Left lung (tissue), 10 donors: Measurements from ENCODE around the gene ZCCHC3. TPM values are rescaled to one million over a fixed set of nuclear protein-coding genes. Genes with fewer than 3 reads are reported as not detected.

ENCODE experiments used
- ATAC-seq: fragments of 200-7000 bp; cut with Tn5 transposase; one replicate; pipeline ENCODE4 v1.9.1; 2020; ENCODE audit warnings: moderate library complexity
- DNase-seq, 4 donors: peaks; one replicate each; pipeline ENCODE4 v3.0.0-alpha.2; 2013 to 2020
- H3K27ac ChIP-seq, 2 donors: fragments of 200-600 bp; sonication (generic) in 1 of 2; one replicate each; pipeline versions ENCODE4 v1.5.0 to v1.8.0; 2020 to 2021
- H3K27me3 ChIP-seq, 2 donors: fragments of 200-600 bp; sonication (generic) in 1 of 2; one replicate each; pipeline versions ENCODE4 v1.5.0 to v1.8.0; 2020 to 2021
- H3K36me3 ChIP-seq, 2 donors: fragments of 200-600 bp; sonication (generic) in 1 of 2; one replicate each; pipeline versions ENCODE4 v1.5.0 to v1.8.0; 2020 to 2021
- H3K4me1 ChIP-seq, 2 donors: fragments of 200-600 bp; one replicate each; pipeline ENCODE4 v1.8.0; 2021
- H3K4me3 ChIP-seq, 2 donors: fragments of 200-600 bp; sonication (generic) in 1 of 2; one replicate each; pipeline versions ENCODE4 v1.5.0 to v1.8.0; 2020 to 2021; ENCODE audit warnings: mild to moderate bottlenecking in 1 of 2
- H3K9me3 ChIP-seq, 2 donors: fragments of 200-600 bp; sonication (generic) in 1 of 2; one replicate each; pipeline versions ENCODE4 v1.5.0 to v1.8.0; 2020 to 2021
- CTCF ChIP-seq, 2 donors: fragments of 200-600 bp; sonication (generic) in 1 of 2; IDR thresholded peaks; one replicate each; pipeline versions ENCODE4 v1.5.0 to v1.8.0; 2021; ENCODE audit warnings: antibody characterized with exemption in 2 of 2
- intact Hi-C, 2 donors: fragments of 100-400 bp; cut with DNase I; formaldehyde crosslinking; loops; one replicate each; pipeline versions ENCODE4 v1.11.2 to v1.14.2; 2022
- polyA plus RNA-seq, 6 donors: library from polyadenylated mRNA; unstranded; fragments of 120-200 nt; gene quantifications; one replicate each; pipeline ENCODE4 v1.2.1, GENCODE V29; 2013; ENCODE audit not compliant: insufficient read length in 6 of 6
- total RNA-seq, 2 donors: library from RNA; stranded (reverse); fragmentation: NEBNext Ultra II Directional; extraction: Animal tissue kit (Norgen Biotek cat#: 25700); gene quantifications; one replicate each; pipeline ENCODE4 v1.2.1, GENCODE V29; 2021
- donor health status: DM: no; HTN: yes; CAD: no.
- donor health status: DM: no; HTN: no; CAD: no.

The ZCCHC3 gene
- total and polyA plus RNA-seq, 8 donors = 11.5 to 50.5 (median 43.3) TPM

DNA sequence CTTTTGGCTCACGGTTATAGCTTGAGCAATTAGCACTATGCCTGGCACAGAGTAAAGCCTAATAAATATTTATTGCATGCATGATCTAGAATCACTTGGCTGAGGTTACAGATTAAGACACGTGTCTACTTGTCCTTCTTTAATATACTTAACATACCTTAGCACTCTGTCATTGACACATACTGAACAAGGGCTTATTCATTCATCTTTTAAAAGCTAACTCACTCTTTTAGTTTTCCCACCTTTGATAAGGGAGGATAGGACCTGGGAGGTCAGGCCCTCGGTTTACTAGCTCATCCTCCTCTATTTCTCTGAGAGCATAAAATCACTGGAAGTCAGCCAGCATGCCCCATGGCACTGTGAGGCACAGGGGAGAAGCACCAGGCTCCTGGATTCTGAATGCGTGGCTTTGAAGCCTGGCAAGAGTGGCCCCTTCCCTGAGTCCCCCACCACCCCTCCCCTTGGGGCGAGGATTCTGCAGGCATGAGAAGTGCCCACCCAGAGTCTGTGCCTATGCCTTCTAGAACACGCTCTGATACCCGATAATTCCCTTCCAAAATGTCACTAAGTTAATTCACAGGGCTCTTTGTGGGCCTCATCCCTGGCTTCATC, 11.2 kb downstream of the ZCCHC3 start:
- TF ChIP-seq CTCF (IDR thresholded peaks at IDR 0.05) = no peak
- no peak for DNase-seq
- Histone ChIP-seq H3K9me3 (no peaks in the 10 kb centered on the region), H3K4me3 (no peak overlapping the region), H3K27me3 (no peaks in the 10 kb centered on the region), H3K27ac (peak overlapping the region; percentile 8 to 94), H3K36me3 (no peaks in the 10 kb centered on the region), H3K4me1 (peaks cover 0 to 22% of the 10 kb centered on the region in 2 donors)
- no peak for ATAC-seq
- intact Hi-C loops = no loop called here

- intact Hi-C loops = no loop called here
- Histone ChIP-seq H3K9me3 (no peaks in the 10 kb centered on the region), H3K27me3 (no peaks in the 10 kb centered on the region), H3K27ac (peak overlapping the region; percentile 86 to 94), H3K4me3 (peak overlapping the region; percentile 36 to 42), H3K4me1 (peaks cover 0 to 22% of the 10 kb centered on the region in 2 donors), H3K36me3 (no peaks in the 10 kb centered on the region)
- DNase-seq = peak in 2 of 4 donors; percentile 65
- ATAC-seq = peak; percentile 52
- no peak for TF ChIP-seq CTCF (IDR thresholded peaks at IDR 0.05)
Observed at GRCh38 chr20:309306-309840, 12.0 kb downstream of the ZCCHC3 start.

DNA sequence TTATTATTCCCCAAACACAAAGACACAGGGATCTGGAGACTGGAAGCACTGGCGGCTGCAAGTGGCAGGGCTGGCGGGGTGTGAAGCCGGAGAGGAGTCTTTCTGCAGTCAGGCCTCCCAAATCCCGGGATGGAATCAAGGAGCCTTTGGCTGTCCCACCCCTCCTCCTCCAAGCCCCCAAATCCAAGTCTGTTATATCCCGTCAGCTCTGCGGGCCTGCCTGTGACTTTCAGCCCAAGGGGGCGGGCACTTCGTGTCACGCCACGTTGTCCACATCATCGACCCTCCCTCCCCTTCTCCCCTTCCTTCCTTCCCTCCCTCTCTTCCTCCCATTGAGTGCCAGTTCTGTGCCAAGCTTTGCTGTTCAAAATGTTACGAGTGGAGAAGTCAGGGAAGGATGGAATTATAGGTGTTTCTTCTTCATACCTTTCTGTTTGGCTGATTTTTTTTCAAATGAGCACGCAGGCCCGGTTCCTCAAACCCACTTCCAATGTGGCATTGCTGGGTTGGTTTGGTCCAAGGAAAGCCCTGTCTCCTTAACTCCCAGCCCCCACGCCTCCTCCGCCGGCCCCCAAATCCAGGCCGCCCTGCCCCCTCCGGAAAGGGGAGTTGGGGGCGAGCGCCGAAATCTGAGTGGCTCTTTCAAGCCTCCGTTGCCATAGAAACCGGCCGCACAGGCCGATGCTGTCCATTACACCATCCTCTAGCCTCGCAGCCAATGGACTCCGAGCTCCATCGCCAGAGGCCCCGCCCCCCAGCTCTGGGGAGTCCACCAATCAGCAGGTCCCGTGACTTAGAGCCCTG, 12.7 kb downstream of the ZCCHC3 start:
- no peak for TF ChIP-seq CTCF (IDR thresholded peaks at IDR 0.05)
- H3K4me3 ChIP-seq = peak overlapping the region; percentile 36 to 42
- H3K9me3 ChIP-seq = no peaks in the 10 kb centered on the region
- ATAC-seq (peak; percentile 98), DNase-seq (peak; percentile 94 to 100 (median 98))
- no peaks in the 10 kb centered on the region for H3K27me3 ChIP-seq
- intact Hi-C loops = no loop called here
- peak overlapping the region; percentile 86 to 94 for H3K27ac ChIP-seq
- no peaks in the 10 kb centered on the region for H3K36me3 ChIP-seq
- peaks cover 0 to 22% of the 10 kb centered on the region in 2 donors for H3K4me1 ChIP-seq

DNA sequence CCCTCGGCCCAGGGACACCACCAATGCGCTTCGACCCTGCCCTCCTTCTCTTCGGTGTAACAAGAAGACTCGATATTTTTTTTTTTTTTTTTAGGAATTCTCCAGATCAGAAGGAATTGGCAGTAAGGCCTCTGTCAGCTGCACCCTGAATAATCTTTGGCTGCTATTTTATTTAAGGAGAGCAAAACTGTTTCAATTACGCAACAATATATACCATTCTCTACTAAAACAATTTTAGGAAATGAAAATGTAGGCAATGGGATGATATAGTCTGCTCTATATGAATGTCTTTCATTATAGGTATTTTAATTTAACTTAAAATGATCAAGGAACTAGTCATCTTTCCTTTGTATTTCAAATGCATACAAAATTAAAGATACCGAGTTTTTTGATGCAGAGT, 13.3 kb downstream of the ZCCHC3 start:
- H3K4me3 ChIP-seq = peak overlapping the region in 1 of 2 donors; percentile 36
- DNase-seq = no peak

More for the DNA sequence above, 13.3 kb downstream of the ZCCHC3 start:
- intact Hi-C loops = no loop called here
- Histone ChIP-seq H3K27ac (peak overlapping the region; percentile 86 to 94), H3K27me3 (no peaks in the 10 kb centered on the region), H3K9me3 (no peaks in the 10 kb centered on the region), H3K4me1 (peaks cover 0 to 22% of the 10 kb centered on the region in 2 donors), H3K36me3 (no peaks in the 10 kb centered on the region)
- no peak for ATAC-seq
- no peak for TF ChIP-seq CTCF (IDR thresholded peaks at IDR 0.05)
